Sigmoid colon (tissue), 3 donors: Measurements from ENCODE around the gene COX7A2.

Source experiments
- POLR2A ChIP-seq, 2 donors: fragments of 450-650 bp; IDR thresholded peaks; one replicate each; pipeline ENCODE4 v1.6.1; 2016; ENCODE audit warnings: antibody characterized with exemption in 2 of 2, mild to moderate bottlenecking in 2 of 2, moderate library complexity in 2 of 2
- TF ChIP-seq, protein P1 (sequence below), 4 experiments: fragments of 450-650 bp in 3 of 4; fragments of 200-600 bp in 1 of 4; IDR thresholded peaks; one replicate each; pipeline ENCODE4 v1.5.1; 2016 to 2019; ENCODE audit warnings: antibody characterized with exemption in 4 of 4, mild to moderate bottlenecking in 3 of 4, moderate library complexity in 2 of 4

- no peak for TF ChIP-seq POLR2A (IDR thresholded peaks at IDR 0.05)
- TF ChIP-seq, protein P1, sequence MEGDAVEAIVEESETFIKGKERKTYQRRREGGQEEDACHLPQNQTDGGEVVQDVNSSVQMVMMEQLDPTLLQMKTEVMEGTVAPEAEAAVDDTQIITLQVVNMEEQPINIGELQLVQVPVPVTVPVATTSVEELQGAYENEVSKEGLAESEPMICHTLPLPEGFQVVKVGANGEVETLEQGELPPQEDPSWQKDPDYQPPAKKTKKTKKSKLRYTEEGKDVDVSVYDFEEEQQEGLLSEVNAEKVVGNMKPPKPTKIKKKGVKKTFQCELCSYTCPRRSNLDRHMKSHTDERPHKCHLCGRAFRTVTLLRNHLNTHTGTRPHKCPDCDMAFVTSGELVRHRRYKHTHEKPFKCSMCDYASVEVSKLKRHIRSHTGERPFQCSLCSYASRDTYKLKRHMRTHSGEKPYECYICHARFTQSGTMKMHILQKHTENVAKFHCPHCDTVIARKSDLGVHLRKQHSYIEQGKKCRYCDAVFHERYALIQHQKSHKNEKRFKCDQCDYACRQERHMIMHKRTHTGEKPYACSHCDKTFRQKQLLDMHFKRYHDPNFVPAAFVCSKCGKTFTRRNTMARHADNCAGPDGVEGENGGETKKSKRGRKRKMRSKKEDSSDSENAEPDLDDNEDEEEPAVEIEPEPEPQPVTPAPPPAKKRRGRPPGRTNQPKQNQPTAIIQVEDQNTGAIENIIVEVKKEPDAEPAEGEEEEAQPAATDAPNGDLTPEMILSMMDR (IDR thresholded peaks at IDR 0.05): no peak
These were observed 6.2 kb upstream of the COX7A2 start for GRCh38 chr6:75249837-75250236.
